Esophagus (tissue), 2 donors: ENCODE measurements around the gene DHODH. TPM values are rescaled to one million over a fixed set of nuclear protein-coding genes. Genes with fewer than 3 reads are reported as not detected.
"Not testable (repeated sequence)": the region's sequence is repeated elsewhere in the genome, so short reads cannot be mapped to it uniquely, and the experiment has no call there.

Experiments used
- H3K27ac ChIP-seq, 2 donors: one replicate each; pipeline ENCODE4 v1.5.1; 2013; ENCODE audit warnings: low read depth in 2 of 2, mild to moderate bottlenecking in 2 of 2, inconsistent platforms in 1 of 2, low read length in 1 of 2, moderate library complexity in 1 of 2
- H3K27me3 ChIP-seq, 2 donors: one replicate each; pipeline ENCODE4 v1.6.1; 2013; ENCODE audit warnings: low read length in 2 of 2, control low read depth in 1 of 2, mild to moderate bottlenecking in 1 of 2; ENCODE audit not compliant: insufficient read depth in 2 of 2, control insufficient read depth in 1 of 2
- H3K36me3 ChIP-seq, 2 donors: one replicate each; pipeline ENCODE4 v1.6.1; 2013; ENCODE audit warnings: low read length in 1 of 2; ENCODE audit not compliant: control insufficient read depth in 2 of 2, insufficient read depth in 2 of 2
- H3K4me1 ChIP-seq, 2 donors: one replicate each; pipeline ENCODE4 v1.6.1; 2013; ENCODE audit warnings: low read length in 1 of 2; ENCODE audit not compliant: control insufficient read depth in 2 of 2, insufficient read depth in 2 of 2
- H3K4me3 ChIP-seq, 2 donors: one replicate each; pipeline ENCODE4 v1.5.1; 2013; ENCODE audit warnings: low read length in 2 of 2, mild to moderate bottlenecking in 2 of 2, low read depth in 1 of 2, moderate library complexity in 1 of 2
- H3K9me3 ChIP-seq, 2 donors: one replicate each; pipeline ENCODE4 v1.6.1; 2013; ENCODE audit warnings: mild to moderate bottlenecking in 2 of 2, low read depth in 1 of 2, low read length in 1 of 2, moderate library complexity in 1 of 2; ENCODE audit not compliant: control insufficient read depth in 2 of 2, insufficient read depth in 1 of 2
- WGBS, 2 donors: extraction: QIAGEN DNeasy Blood & Tissue Kit; methylation state at CpG; one replicate each; pipeline ENCODE4 v1.1.7; 2013; 5-methylcytosine and 5-hydroxymethylcytosine counted together
- polyA plus RNA-seq, 2 donors: library from polyadenylated mRNA; stranded (reverse); fragments of 200-250 nt; gene quantifications; one replicate each; pipeline ENCODE4 v1.2.3, GENCODE V29; 2013
- donor health status: healthy with polysubstance abuse.
- donor health status: Bipolar disorder and iron deficiency.

Gene DHODH
- polyA plus RNA-seq, 2 donors: 3.1 to 5.6 TPM

DNA sequence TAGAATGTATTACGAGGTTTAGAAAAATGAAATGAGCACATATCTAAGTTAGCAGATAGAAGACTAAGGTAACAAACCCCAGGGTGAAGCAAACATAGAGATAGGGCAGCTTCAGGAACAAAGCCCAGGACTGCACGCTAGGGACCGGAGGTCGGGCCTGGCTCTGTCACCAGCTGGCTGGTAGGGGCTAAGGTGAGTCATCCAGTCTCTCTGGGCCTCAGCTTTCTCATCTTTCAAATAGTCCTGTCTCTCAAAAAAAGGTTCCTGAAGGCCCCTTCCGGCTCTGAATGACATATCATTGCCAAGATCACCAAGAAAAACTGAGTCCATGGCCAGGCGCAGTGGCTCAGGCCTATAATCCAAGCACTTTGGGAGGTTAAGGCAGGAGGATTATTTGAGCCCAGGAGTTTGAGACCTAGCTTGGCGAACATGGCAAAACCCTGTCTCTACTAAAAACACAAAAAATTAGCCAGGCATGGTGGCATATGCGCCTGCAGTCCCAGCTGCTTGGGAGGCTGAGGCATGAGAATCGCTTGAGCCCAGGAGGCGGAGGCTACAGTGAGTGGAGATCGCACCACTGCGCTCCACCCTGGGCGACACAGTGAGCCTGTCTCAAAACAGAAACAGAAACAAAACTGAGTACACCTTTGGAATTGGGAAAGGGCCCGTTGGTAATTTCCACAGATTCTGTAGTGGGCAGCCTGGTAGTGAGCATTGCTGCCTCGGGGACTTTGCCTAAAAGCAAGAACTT, 34.3 kb upstream of the DHODH start:
- H3K36me3 ChIP-seq: no peaks in the 10 kb centered on the region
- H3K27ac ChIP-seq: no peak overlapping the region
- H3K9me3 ChIP-seq: no peaks in the 10 kb centered on the region
- no peak overlapping the region for H3K4me3 ChIP-seq
- WGBS, 2 donors: 90 to 92% methylated on average over 15 of the region's 15 CpGs
- H3K4me1 ChIP-seq: no peaks in the 10 kb centered on the region
- no peaks in the 10 kb centered on the region for H3K27me3 ChIP-seq

DNA sequence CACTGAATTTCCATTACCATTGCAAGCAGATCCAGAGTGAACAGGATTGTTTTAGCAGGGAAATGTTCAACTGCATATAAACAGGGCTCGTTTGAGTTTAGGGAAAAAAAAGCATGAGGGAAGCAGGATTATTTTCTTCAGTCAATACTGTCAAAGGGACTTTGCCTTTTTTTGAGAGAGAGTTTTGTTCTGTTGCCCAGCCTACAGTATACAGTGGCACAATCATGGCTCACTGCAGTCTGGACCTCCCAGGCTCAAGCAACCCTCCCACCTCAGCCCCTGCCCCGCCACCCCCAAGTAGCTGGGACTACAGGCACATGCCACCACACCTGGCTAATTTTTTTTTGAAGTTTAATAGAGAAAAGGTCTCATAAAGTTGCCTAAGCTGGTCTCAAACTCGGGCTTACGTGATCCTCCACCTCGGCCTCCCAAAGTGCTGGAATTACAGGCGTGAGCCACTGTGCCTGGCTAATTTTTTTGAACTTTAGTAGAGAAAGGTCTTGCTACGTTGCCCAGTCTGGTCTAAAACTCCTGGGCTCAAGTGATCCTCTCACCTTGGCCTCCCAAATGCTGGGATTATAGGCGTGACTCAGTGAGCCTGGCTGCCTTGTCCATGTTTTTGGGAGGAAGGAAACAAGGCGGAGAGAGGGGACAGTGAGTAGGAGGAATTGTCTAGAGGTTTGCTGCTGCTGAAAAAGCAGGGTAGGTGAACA, 23.1 kb upstream of the DHODH start:
- H3K27me3 ChIP-seq: no peaks in the 10 kb centered on the region
- H3K27ac ChIP-seq: no peak overlapping the region
- WGBS, 2 donors: 74 to 75% methylated on average over 9 of the region's 9 CpGs
- no peaks in the 10 kb centered on the region for H3K9me3 ChIP-seq
- H3K4me1 ChIP-seq: no peaks in the 10 kb centered on the region
- no peak overlapping the region for H3K4me3 ChIP-seq
- H3K36me3 ChIP-seq: no peaks in the 10 kb centered on the region

DNA sequence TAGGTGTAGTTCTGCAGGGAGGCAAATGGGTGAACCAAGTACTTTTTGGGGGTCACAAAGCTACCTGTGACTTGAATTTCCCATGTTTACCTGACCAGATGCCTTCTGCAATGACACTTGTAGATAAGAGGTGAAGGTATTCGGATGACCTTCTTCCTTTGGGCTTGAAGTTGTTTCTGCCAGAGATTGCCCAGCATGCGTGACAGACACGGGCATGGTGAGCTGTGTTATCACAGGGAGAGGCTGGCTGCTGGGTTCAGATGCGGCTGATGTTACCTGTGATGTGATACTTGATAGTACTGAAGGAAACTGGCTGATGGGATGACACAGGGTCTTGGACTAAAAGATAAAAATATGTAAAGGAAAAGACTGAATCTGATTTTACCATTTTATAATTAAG, 22.4 kb upstream of the DHODH start:
- H3K4me1 ChIP-seq: no peaks in the 10 kb centered on the region
- H3K36me3 ChIP-seq: no peaks in the 10 kb centered on the region
- H3K4me3 ChIP-seq: no peak overlapping the region
- H3K27me3 ChIP-seq: no peaks in the 10 kb centered on the region
- no peak overlapping the region for H3K27ac ChIP-seq
- no peaks in the 10 kb centered on the region for H3K9me3 ChIP-seq
- 48 to 49% methylated on average over 4 of the region's 4 CpGs for WGBS, 2 donors

DNA sequence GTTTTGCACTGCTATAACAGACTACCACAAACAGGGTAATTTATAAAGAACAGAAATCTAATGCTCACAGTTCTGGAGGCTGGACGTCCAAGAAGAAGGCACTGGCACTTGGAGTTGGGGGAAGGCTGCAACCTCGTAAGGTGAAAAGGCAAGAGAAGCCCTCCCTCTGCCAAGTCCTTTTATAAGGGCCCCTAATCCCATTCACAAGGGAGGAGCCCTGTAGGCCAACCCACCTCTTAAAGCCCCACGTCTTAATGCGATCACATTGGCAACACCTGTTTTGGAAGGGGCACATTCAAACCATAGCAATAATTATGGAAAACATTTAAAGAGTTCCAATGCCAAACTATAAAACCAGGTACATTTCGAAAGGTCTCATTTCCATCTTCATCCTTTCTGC, 13.5 kb upstream of the DHODH start:
- Histone ChIP-seq H3K36me3 (no peaks in the 10 kb centered on the region), H3K4me1 (no peaks in the 10 kb centered on the region), H3K27ac (no peak overlapping the region), H3K4me3 (no peak overlapping the region), H3K27me3 (no peaks in the 10 kb centered on the region), H3K9me3 (no peaks in the 10 kb centered on the region)
- 41 to 54% methylated on average over 5 of the region's 5 CpGs for WGBS, 2 donors

DNA sequence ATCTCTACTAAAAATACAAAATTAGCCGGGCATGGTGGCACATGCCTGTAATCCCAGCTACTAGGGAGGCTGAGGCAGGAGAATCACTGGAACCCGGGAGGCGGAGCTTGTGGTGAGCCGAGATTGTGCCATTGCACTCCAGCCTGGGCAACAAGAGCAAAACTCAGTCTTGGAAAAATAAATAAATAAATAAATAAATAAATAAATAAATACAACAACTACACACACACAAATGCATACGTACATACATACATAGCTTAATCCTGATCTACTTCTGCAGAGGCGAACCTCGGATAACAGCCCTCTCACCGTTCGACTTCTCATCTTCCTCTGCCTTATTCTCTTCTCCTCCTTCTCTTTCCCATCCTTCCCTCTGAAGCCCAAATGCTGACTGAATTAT, 11.0 kb upstream of the DHODH start:
- WGBS, 2 donors: 95% methylated on average over 9 of the region's 9 CpGs
- not testable (repeated sequence) for H3K9me3 ChIP-seq, H3K4me1 ChIP-seq, H3K36me3 ChIP-seq, H3K27me3 ChIP-seq, H3K27ac ChIP-seq, H3K4me3 ChIP-seq

DNA sequence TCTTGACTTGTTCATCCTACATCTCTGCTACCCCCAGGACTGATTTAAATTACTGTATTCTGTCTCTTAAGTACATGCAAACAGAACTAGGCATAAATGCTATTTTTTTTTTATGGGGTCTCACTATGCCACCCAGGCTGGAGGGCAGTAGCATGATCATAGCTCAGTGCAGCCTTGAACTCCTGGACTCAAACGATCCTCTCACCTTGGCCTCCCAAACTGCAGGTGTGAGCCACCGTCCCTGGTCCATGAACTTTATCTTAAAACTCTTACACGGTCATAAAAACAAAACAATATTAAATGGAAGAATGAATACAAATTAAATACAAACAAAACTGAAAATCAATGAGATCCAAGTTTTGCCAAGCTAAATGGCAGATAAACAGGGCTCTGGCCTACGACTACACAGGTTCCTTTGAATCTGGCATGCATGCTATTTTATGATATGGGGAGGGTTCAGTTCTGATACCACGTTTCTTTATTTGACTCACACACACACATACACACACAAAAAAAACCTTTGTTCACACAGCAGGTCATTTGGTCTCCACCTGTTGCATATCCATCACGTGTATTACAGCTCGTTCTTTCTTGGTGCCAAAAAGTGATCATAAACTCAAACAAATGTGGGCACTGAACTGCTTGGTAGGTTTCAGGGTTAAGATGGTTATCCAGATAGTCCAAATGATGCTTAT, 7.2 kb upstream of the DHODH start:
- Histone ChIP-seq H3K4me1 (no peaks in the 10 kb centered on the region), H3K27me3 (no peaks in the 10 kb centered on the region), H3K9me3 (no peaks in the 10 kb centered on the region), H3K27ac (no peak overlapping the region), H3K36me3 (no peaks in the 10 kb centered on the region), H3K4me3 (no peak overlapping the region)
- WGBS, 2 donors: 42 to 52% methylated on average over 7 of the region's 7 CpGs

DNA sequence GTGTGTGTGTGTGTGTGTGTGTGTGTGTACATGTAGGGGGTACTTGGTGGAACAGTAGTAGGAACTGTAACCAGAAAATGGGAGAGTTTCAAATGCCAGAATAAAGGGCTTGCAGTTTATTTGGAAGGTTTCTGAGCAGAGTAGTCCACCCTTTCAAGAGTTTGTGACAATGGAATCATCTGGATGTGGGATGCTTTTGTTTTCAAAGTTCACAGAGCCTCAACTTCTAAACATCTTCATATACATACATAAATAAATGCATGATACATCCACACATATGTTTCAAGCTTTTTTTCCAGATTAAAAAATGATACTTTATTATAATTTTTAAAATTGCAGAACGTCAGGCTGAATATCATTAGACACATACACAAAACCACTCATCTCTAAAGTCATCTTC, 5.9 kb upstream of the DHODH start:
- no peaks in the 10 kb centered on the region for H3K36me3 ChIP-seq
- no peaks in the 10 kb centered on the region for H3K27me3 ChIP-seq
- no peaks in the 10 kb centered on the region for H3K4me1 ChIP-seq
- 69 to 83% methylated on average over 1 of the region's 1 CpG for WGBS, 2 donors
- no peaks in the 10 kb centered on the region for H3K9me3 ChIP-seq
- no peak overlapping the region for H3K27ac ChIP-seq
- H3K4me3 ChIP-seq: no peak overlapping the region

DNA sequence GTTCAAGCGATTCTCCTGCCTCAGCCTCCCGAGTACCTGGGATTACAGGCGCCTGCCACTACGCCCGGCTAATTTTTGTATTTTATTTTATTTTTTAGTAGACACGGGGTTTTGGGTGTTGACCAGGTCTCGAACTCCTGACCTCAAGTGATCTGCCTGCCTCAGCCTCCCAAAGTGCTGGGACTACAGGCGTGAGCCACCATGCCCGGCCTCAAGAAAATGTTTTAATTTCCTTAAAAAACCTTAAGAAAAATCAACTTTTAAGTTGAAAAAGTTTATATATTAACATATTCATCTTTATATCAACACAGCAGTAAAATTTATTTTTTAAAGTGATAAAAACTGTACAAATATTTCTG, 500 bp upstream of the DHODH start:
- not testable (repeated sequence) for H3K27ac ChIP-seq
- WGBS, 2 donors: 76 to 79% methylated on average over 9 of the region's 9 CpGs

DNA sequence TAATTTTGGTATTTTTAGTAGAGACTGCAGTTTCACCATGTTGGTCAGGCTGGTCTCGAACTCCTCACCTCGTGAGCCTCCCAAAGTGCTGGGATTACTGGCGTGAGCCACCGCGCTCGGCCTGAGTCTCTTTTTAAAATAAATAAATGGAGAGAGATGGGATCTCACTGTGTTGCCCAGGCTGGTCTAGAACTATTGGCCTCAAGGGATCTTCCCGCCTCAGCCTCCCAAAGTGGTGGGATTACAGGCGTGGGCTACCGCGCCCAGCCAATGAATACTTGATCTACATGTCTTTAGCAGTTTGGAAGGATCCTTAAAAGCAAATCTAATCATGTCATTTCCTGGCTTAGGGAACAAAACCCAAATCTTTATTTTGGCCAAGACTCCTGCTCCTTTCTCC, 1.2 kb downstream of the DHODH start:
- Histone ChIP-seq H3K4me3 (no peak overlapping the region), H3K4me1 (peaks cover 0 to 3% of the 10 kb centered on the region in 2 donors), H3K27me3 (no peaks in the 10 kb centered on the region), H3K36me3 (peaks cover 0 to 5% of the 10 kb centered on the region in 2 donors), H3K9me3 (no peaks in the 10 kb centered on the region), H3K27ac (no peak overlapping the region)
- WGBS, 2 donors: 85 to 86% methylated on average over 10 of the region's 10 CpGs

More for the DNA sequence above, 500 bp upstream of the DHODH start:
- not testable (repeated sequence) for H3K4me1 ChIP-seq, H3K36me3 ChIP-seq, H3K27me3 ChIP-seq, H3K4me3 ChIP-seq, H3K9me3 ChIP-seq
